EH (cell line): ENCODE results near the gene CHRNA4.
"Not testable (repeated sequence)": the region's sequence is repeated elsewhere in the genome, so short reads cannot be mapped to it uniquely, and the experiment has no call there.

Source experiments
- DNase-seq: peaks from one replicate; pipeline ENCODE4 v3.0.0-alpha.2; 2015; ENCODE audit warnings: low read depth

CHRNA4 gene

GRCh38 chr20:63397946-63398450 lies 36.8 kb upstream of the CHRNA4 start:
- DNase-seq: no peak

GRCh38 chr20:63397155-63397843 lies 36.1 kb upstream of the CHRNA4 start:
- DNase-seq: no peak

GRCh38 chr20:63396300-63396699 lies 35.2 kb upstream of the CHRNA4 start:
- no peak for DNase-seq

GRCh38 chr20:63395723-63396122 lies 34.6 kb upstream of the CHRNA4 start:
- no peak for DNase-seq

- no peak for DNase-seq
Observed at GRCh38 chr20:63394920-63395455, 33.8 kb upstream of the CHRNA4 start.

- peak; percentile 8 for DNase-seq
Observed at GRCh38 chr20:63394069-63394919, 33.1 kb upstream of the CHRNA4 start.

- no peak for DNase-seq
Observed at GRCh38 chr20:63393566-63393965, 32.4 kb upstream of the CHRNA4 start.

- no peak for DNase-seq
Observed at GRCh38 chr20:63392465-63393365, 31.6 kb upstream of the CHRNA4 start.

GRCh38 chr20:63387917-63388316 lies 26.8 kb upstream of the CHRNA4 start:
- DNase-seq: no peak

- DNase-seq: no peak
Observed at GRCh38 chr20:63387393-63387792, 26.2 kb upstream of the CHRNA4 start.

GRCh38 chr20:63386491-63386890 lies 25.3 kb upstream of the CHRNA4 start:
- no peak for DNase-seq

- no peak for DNase-seq
Observed at GRCh38 chr20:63385819-63386218, 24.7 kb upstream of the CHRNA4 start.

GRCh38 chr20:63384336-63384735 lies 23.2 kb upstream of the CHRNA4 start:
- no peak for DNase-seq

- DNase-seq: no peak
Observed at GRCh38 chr20:63383556-63383955, 22.4 kb upstream of the CHRNA4 start.

GRCh38 chr20:63382551-63383300 lies 21.6 kb upstream of the CHRNA4 start:
- DNase-seq: no peak

GRCh38 chr20:63381781-63382431 lies 20.8 kb upstream of the CHRNA4 start:
- DNase-seq: peak; percentile 7

GRCh38 chr20:63380346-63380870 lies 19.3 kb upstream of the CHRNA4 start:
- no peak for DNase-seq

GRCh38 chr20:63379872-63380271 lies 18.7 kb upstream of the CHRNA4 start:
- not testable (repeated sequence) for DNase-seq

GRCh38 chr20:63379296-63379695 lies 18.1 kb upstream of the CHRNA4 start:
- no peak for DNase-seq

GRCh38 chr20:63378626-63379025 lies 17.5 kb upstream of the CHRNA4 start:
- no peak for DNase-seq
